Measurements from ENCODE around the gene SLC35B2. TPM values are rescaled to one million over a fixed set of nuclear protein-coding genes. Genes with fewer than 3 reads are reported as not detected.
A peak's percentile ranks its signal among the peaks of the same experiment; 100 is the strongest.

Gene SLC35B2
- total and polyA plus RNA-seq, 9 of the 15 experiments (the other 6 are each of a cell fraction or from before 2014, with no cell fraction given): 14.5 to 59.1 (median 47.1) TPM

DNA sequence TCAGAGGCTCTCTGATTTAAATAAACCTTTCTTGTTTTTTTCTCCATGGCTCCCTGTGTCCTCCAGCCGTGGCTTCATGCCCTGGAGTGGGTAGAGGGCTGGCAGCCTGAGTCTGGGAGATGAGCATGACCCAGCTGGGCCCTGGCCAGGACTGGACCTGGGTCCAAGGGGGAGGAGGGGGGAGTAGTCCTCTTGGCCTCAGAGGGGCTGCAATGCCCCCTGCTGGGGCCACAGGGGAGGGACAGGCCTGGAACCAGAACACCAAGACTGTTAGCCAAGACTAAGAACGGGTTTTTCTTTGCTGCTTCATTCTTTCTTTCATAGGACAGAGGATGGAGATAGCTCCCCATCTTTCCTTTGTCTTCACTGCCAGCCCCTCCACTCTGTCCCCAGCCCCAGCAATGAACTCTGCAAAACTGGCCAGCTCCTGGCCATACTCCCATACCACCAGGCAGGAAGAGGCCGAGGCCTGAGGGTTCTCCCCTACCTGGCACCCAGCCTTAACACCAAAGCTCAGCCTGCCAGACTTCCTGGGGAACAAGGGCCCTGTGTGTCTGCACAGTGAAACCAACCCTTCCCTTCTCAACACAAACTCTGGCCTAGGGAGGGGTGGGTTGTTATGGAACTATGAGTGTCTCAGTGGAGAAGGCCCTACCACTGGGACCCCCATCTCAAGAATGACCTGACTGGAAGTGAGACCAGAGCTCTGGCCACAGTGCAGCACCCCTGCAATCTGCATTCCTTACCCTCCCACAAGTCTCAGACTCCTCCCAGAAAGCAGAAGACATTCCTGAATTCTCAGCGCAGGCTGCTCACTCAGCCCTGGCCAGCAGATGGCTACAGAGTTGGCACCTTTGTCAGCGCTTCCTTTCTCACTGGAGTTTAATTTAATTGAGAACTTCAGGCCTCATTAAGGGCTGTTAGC, 23.0 kb downstream of the SLC35B2 start (continued):
- peak; percentile 93 for TF ChIP-seq REST (IDR thresholded peaks at IDR 0.05; ENCODE audit: borderline replicate concordance)
- TF ChIP-seq REST (CRISPR knock-in tag; IDR thresholded peaks at IDR 0.05; ENCODE audit: low read depth): no peak
- TF ChIP-seq BDP1 (IDR thresholded peaks at IDR 0.05; ENCODE audit: insufficient read depth, insufficient read length): no peak
- TF ChIP-seq MAZ (CRISPR knock-in tag; conservative IDR thresholded peaks at IDR 0.05 in 1 of 2, IDR thresholded peaks at IDR 0.05 in 1 of 2): peak; percentile 70 to 82
- peak; percentile 36; the same call in 1 of the 2 replicates for TF ChIP-seq ZNF24 (IDR thresholded peaks at IDR 0.05)
- TF ChIP-seq CEBPZ (IDR thresholded peaks at IDR 0.05; ENCODE audit: borderline replicate concordance, low read depth, low read length): no peak
- TF ChIP-seq HLTF (IDR thresholded peaks at IDR 0.05): 0 out of 2 replicates have a peak, but pooled peaks have one; percentile 10
- TF ChIP-seq ZFP91 (CRISPR knock-in tag; IDR thresholded peaks at IDR 0.05): no peak
- no peak for TF ChIP-seq ZFP30 (CRISPR knock-in tag; IDR thresholded peaks at IDR 0.05; ENCODE audit: borderline replicate concordance)
- TF ChIP-seq FOXK2 (conservative IDR thresholded peaks at IDR 0.05 in 1 of 2, IDR thresholded peaks at IDR 0.05 in 1 of 2; ENCODE audit: low read depth in 2 of 2): no peak
- TF ChIP-seq ZBTB9 (CRISPR knock-in tag; IDR thresholded peaks at IDR 0.05): no peak

Measured in K562 (cell line).